Measurements from ENCODE around the gene SPPL2C. TPM values are rescaled to one million over a fixed set of nuclear protein-coding genes. Genes with fewer than 3 reads are reported as not detected.

The SPPL2C gene
- total and polyA plus RNA-seq, 2 of the 13 experiments (the other 11 are each of a cell fraction or from before 2014, with no cell fraction given) = not detected

GRCh38 chr17:45894022-45894784 lies 49.5 kb downstream of the SPPL2C start, which contains the start of gene MAPT (continued):
- TF ChIP-seq SNAPC4 (CRISPR knock-in tag; IDR thresholded peaks at IDR 0.05) (no peak), HES4 (CRISPR knock-in tag; IDR thresholded peaks at IDR 0.05; ENCODE audit: borderline replicate concordance) (no peak), HNRNPK (IDR thresholded peaks at IDR 0.05; ENCODE audit: low read depth, low read length, poor library complexity, severe bottlenecking) (peak; percentile 82), FOXJ3 (CRISPR knock-in tag; IDR thresholded peaks at IDR 0.05; ENCODE audit: borderline replicate concordance) (no peak), ZBTB2 (CRISPR knock-in tag; IDR thresholded peaks at IDR 0.05; ENCODE audit: low read depth) (no peak), MYNN (CRISPR knock-in tag; IDR thresholded peaks at IDR 0.05; ENCODE audit: low read depth) (peak; percentile 51; the same call in 1 of the 2 replicates), ZBTB42 (CRISPR knock-in tag; IDR thresholded peaks at IDR 0.05) (no peak), ZNF225 (CRISPR knock-in tag; IDR thresholded peaks at IDR 0.05) (peak; percentile 78; the same call in 1 of the 2 replicates), CBFB (CRISPR knock-in tag; IDR thresholded peaks at IDR 0.05) (peak; percentile 79; the same call in 1 of the 2 replicates), PITX1 (CRISPR knock-in tag; IDR thresholded peaks at IDR 0.05) (no peak), ZNF3 (CRISPR knock-in tag; IDR thresholded peaks at IDR 0.05) (no peak), NAIF1 (CRISPR knock-in tag; IDR thresholded peaks at IDR 0.05; ENCODE audit: borderline replicate concordance) (no peak), ZNF484 (CRISPR knock-in tag; IDR thresholded peaks at IDR 0.05; ENCODE audit: borderline replicate concordance, low read depth) (no peak), HDAC6 (IDR thresholded peaks at IDR 0.05; ENCODE audit: low read depth, low read length) (no peak), ATRX (CRISPR knock-in tag; IDR thresholded peaks at IDR 0.05; ENCODE audit: borderline replicate concordance) (no peak), ZNF609 (CRISPR knock-in tag; IDR thresholded peaks at IDR 0.05; ENCODE audit: borderline replicate concordance) (no peak), GTF2F1 (IDR thresholded peaks at IDR 0.05; ENCODE audit: low read length) (no peak)

Data from HepG2 (cell line).